CD4-positive, alpha-beta T cell treated with Interleukin-21 for 1 hour (primary cell): ENCODE results near the gene SRGAP3.

ENCODE experiments used
- DNase-seq: peaks from one replicate; pipeline ENCODE4 v3.0.0-alpha.2; 2020

SRGAP3 gene

GRCh38 chr3:9223672-9224071 is 25.8 kb downstream of the SRGAP3 start:
- no peak for DNase-seq

- DNase-seq = no peak
Observed at GRCh38 chr3:9222956-9223639, 26.3 kb downstream of the SRGAP3 start.

GRCh38 chr3:9222049-9222448 is 27.4 kb downstream of the SRGAP3 start:
- DNase-seq = no peak

- no peak for DNase-seq
Observed at GRCh38 chr3:9218514-9218846, 31.0 kb downstream of the SRGAP3 start.

- no peak for DNase-seq
Observed at GRCh38 chr3:9217784-9218513, 31.5 kb downstream of the SRGAP3 start.

GRCh38 chr3:9216736-9217135 is 32.7 kb downstream of the SRGAP3 start:
- no peak for DNase-seq

GRCh38 chr3:9214599-9214998 is 34.8 kb downstream of the SRGAP3 start:
- no peak for DNase-seq

- DNase-seq = no peak
Observed at GRCh38 chr3:9214185-9214584, 35.3 kb downstream of the SRGAP3 start.

- DNase-seq = no peak
Observed at GRCh38 chr3:9213019-9213634, 36.3 kb downstream of the SRGAP3 start.

GRCh38 chr3:9211155-9211950 is 38.1 kb downstream of the SRGAP3 start:
- DNase-seq = no peak

- no peak for DNase-seq
Observed at GRCh38 chr3:9209777-9210176, 39.7 kb downstream of the SRGAP3 start.

GRCh38 chr3:9208605-9209152 is 40.8 kb downstream of the SRGAP3 start:
- no peak for DNase-seq

- DNase-seq = no peak
Observed at GRCh38 chr3:9207116-9207763, 42.2 kb downstream of the SRGAP3 start.

- DNase-seq = no peak
Observed at GRCh38 chr3:9206287-9206686, 43.2 kb downstream of the SRGAP3 start.

- DNase-seq = no peak
Observed at GRCh38 chr3:9205345-9206143, 43.9 kb downstream of the SRGAP3 start.

- DNase-seq = no peak
Observed at GRCh38 chr3:9204253-9204992, 45.0 kb downstream of the SRGAP3 start.

GRCh38 chr3:9203317-9203716 is 46.1 kb downstream of the SRGAP3 start:
- no peak for DNase-seq

- DNase-seq = no peak
Observed at GRCh38 chr3:9202546-9202945, 46.9 kb downstream of the SRGAP3 start.

- DNase-seq = no peak
Observed at GRCh38 chr3:9201955-9202354, 47.5 kb downstream of the SRGAP3 start.

- DNase-seq = no peak
Observed at GRCh38 chr3:9201266-9201665, 48.2 kb downstream of the SRGAP3 start.

GRCh38 chr3:9199775-9200174 is 49.7 kb downstream of the SRGAP3 start:
- no peak for DNase-seq
